NOMO-1 treated with DMSO at 0.1 percent for 48 hours (cell line): ENCODE measurements around the gene DUT.

ENCODE experiments used
- DNase-seq: peaks from one replicate; lab custom pipeline; 2025; ENCODE audit not compliant: unreplicated experiment; lab: John Stamatoyannopoulos, UW

DUT gene

DNA sequence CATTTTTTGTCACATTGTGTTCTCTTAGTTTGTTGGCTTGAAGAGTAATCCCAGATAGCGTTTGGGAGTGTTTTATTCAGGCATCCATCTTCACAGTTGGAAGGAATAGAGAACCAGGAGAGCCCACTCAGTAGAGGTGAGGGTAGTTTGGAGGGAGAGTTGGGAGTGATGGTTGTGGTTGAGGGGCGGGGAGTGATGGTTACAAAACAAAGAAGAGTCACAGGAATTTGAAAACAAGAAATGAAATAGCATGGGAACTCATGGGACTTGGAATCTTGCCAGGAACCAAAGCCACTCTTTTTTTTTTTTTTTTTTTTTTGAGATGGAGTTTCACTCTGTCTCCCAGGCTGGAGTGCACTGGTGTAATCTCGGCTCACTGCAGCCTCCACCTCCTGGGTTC is 36.3 kb downstream of the DUT start:
- no peak for DNase-seq

GRCh38 chr15:48370460-48370859 is 39.2 kb downstream of the DUT start:
- no peak for DNase-seq

DNA sequence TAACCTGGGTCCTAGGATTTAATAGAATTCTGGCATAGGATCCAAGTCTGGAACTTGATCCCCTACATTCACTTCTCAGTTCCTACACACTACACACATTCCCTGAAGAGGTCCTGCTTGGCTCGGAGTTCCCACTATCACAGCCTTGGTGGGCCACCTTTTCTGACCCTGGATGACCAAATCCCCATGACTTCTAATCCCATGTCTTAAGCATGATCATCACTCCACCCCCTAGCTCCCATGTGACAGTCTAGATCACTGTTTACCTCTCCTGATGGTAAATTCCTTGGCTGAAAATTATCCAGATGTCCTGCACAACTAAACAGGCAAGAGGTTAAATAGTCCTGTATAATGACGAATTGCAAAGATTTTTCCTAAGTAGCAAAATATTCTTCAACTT is 40.3 kb downstream of the DUT start:
- DNase-seq = no peak

DNA sequence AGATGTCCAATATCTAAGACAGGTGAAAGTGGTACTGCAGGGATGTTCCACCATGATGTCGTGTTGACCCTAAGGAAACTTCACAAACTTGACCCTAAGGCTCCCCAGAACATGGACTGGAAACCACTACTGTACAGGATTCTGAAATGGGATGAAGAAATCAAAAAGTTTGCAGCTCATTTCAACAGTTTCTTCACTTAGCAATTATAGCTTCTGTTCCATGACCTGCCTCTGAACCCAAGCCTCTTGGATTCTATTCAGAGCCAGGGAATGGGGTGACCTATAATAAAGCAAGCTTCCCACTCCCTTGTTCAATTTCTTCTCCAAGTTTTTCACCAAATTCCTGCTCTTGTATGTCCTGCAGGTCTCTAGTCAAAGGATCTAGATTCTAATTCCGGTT is 40.7 kb downstream of the DUT start:
- no peak for DNase-seq

- DNase-seq = no peak
Measured at GRCh38 chr15:48373821-48374451, 42.7 kb downstream of the DUT start.

DNA sequence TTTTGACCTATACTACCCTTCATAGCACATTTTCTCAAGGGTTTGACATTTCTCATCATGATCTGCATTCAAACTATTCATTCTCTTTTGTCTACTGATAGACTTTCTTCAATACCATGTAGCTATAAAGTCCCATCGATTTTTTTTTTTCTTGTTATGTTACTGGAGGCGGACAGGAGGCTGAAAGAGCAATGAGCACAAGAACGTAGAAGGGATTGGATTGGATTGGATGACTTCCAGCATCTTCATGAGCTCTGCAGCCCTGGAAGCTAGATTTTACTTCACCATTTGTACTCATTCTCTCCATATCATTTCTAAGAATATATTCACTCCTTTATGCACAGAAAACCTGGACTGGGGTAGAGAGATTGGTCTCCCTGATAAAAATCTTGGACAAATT is 43.2 kb downstream of the DUT start:
- no peak for DNase-seq

GRCh38 chr15:48375767-48376166 is 44.5 kb downstream of the DUT start:
- DNase-seq = no peak

DNA sequence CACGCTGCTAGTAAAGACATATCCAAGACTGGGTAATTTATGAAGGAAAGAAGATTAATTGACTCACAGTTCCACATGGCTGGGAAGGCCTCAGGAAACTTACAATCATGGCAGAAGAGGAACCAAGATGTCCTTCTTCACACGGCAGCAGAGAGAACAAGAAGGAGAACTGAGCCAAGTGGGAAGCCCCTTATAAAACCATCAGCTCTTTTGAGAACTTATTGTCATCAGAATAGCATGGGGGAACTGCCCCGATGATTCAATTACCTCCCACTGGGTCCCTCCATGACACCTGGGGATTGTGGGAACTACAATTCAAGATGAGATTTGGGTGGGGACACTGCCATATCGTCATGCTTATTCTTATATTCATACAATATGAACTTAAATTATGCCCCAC is 49.0 kb downstream of the DUT start:
- DNase-seq = no peak

GRCh38 chr15:48381861-48382260 is 50.6 kb downstream of the DUT start:
- no peak for DNase-seq

- no peak for DNase-seq
Measured at GRCh38 chr15:48383031-48383430, 51.8 kb downstream of the DUT start.

GRCh38 chr15:48384616-48385015 is 53.4 kb downstream of the DUT start:
- DNase-seq = no peak

DNA sequence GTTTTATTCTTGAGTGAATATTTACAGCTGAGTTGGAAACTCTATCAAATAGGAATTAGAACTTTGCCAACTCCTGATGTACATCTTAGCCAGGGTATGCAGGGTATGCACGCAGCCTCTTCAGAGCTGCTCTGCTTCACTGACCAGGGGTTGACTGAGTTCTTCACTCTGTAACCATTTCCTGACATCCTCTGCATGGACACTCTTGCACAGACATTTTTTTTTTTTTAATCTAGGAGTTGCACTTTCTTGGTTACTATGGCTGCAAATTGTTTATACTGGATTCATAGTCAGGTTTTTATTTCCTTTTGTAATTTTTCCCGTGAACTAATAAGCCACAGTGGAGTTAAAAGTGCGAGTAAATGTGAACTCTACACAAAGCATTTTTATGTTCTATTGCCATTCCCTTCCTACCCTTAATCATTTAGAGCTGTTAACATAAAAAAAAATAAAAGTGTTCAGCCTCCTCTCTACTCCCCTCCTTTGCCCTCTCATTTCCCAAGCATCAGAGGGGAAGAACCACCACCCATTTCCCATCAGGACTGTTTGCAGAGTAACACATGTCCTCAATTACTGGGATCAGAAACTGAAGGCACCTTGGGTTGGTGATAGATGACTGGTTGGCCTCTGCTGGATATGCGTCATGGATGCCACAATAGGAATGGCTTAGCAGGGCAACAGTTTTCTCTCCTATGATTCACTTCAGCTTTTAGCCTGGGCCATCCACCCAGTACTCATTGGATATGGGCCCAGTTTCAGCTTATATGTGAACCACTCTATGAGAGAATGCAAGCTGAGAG is 54.0 kb downstream of the DUT start:
- no peak for DNase-seq

DNA sequence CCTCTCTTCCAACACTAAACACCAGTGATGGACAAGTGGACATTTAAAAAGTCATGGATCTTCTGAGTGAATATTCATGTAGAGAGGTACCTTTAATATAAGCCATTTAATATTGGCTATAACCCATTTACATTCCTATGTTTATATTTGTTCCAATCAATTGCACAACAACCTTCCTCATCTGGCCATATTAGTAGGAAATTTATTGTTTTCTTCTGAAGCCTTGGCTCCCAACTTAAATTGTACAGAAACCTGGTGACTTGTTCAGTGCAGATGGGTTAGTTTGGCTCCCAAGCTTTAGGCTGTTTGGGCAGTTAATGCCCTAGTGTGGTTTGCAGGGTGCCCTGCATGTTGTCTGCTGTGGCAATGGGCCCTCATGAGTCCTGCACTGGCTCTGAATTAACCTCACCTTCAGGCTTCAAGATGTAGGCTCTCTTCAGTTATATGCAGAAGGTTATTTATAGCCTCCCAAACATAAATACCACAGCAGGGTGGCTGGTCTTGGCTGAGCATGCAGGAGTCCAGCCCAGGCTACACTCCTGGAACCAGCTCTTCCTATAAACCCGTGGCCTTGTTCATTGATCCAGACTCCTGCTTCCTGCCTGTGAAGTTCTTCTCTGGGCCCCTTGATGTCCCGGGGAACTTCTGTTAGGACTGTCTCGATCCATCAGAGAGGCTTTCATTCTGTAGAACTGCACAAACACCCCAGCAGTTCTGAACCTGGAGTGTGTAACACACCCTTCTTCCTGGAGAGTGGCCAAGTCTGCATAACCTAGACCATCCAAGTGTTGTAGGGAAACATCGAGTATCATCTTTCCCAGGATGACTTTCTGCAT is 57.0 kb downstream of the DUT start:
- DNase-seq = no peak

DNA sequence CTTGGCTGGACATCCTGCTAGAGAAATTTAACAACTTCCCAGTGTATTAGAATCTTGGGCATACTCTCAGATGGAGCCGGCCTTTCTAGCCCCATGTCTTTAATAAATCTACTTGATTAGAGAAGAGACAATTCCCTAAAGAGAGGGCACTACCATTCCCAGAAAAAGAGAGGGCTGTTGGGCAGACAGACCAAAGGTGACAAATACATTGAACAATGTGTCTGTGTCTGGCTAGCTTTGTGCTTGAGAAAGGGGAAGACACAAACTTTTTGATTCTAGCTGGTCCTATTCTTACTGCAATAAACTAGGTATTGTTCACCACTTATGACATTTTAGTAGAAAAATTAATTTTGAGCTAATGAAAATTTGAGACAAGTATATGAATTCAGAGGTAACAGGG is 57.7 kb downstream of the DUT start:
- no peak for DNase-seq

- no peak for DNase-seq
Measured at GRCh38 chr15:48389691-48390143, 58.5 kb downstream of the DUT start.

GRCh38 chr15:48391950-48392349 is 60.7 kb downstream of the DUT start:
- no peak for DNase-seq

- DNase-seq = no peak
Measured at GRCh38 chr15:48392356-48392755, 61.1 kb downstream of the DUT start.
